ENCODE results near the gene HIBCH.

GRCh38 chr2:190304404-190304803 is 15.2 kb downstream of the HIBCH start:
- TF ChIP-seq CTCF (conservative IDR thresholded peaks at IDR 0.05; ENCODE audit: low read length): no peak
- TF ChIP-seq EZH2phosphoT487 (IDR thresholded peaks at IDR 0.05; ENCODE audit: borderline replicate concordance, low read depth, low read length): no peak
